ENCODE data around the gene TLCD3A.

TLCD3A gene

DNA sequence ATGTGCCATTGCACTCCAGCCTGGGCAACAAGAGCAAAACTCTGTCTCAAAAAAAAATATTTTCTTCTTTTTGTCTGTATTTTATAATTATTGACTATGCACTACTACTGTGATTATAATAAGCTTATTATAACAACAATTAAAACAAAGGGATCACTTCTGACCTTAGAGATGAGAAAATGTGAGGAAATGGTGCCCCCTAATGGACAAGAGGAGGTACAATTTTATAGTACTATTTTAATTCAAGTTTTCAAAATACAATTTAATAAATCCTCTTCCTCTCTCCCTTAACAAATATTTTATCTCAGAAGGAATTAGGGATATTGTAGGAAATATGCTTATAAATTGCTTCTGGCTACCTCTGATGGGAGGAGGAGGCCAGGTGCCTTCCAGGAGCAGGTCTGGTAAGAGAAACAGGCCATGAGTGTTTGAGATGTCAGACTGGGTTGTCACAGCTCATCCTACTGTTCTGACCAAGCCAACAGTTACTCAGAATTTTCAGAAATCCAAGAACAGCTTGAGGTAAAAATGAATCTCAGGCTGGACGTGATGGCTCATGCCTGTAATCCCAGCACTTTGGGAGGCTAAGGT, 31.8 kb upstream of the TLCD3A start:
- DNase-seq (peak in 1 of 2 donors; percentile 15), ATAC-seq (peak; percentile 58)
- Mint-ChIP-seq H3K27me3 (no peaks in the 10 kb centered on the region), H3K9me3 (no peaks in the 10 kb centered on the region), H3K4me3 (no peak overlapping the region), H3K27ac (peak overlapping the region in 1 of 2 donors; percentile 50), H3K4me1 (peaks cover 8% of the 10 kb centered on the region)

DNA sequence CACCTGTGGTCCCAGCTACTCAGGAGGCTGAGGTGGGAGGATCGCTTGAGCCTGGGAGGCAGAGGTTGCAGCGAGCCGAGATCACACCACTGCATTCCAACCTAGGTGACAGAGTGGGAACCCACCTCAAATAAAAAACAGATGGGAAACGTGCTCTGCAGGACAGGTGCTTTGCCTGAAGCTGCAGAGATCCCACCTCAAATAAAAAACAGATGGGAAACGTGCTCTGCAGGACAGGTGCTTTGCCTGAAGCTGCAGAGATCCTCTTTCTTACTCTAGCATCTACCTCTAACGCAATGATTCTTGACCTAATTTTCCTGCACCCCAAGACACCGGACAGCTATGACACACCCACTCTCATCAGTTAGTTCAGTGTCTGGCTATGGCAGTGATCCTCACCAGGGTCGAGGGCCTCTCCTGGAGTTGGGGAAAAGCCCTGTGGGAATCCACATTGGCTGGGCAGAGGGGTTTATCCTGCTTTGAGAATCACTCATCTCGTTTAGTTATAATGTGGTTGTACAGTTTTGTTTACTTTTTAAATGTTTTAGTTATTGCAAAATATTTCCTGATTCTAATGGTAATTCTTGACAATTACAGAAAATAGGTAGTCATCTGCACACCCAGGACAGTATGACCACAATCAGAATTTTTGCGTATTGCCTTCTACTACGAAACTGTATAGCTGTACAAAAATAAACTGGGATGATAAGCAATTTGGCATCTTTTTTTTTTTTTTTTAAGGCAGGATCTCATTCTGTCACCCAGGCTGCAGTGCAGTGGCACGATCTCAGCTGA, 29.1 kb upstream of the TLCD3A start:
- Mint-ChIP-seq H3K27me3 (no peaks in the 10 kb centered on the region), H3K4me3 (no peak overlapping the region), H3K27ac (no peak overlapping the region), H3K4me1 (peaks cover 14% of the 10 kb centered on the region), H3K9me3 (no peaks in the 10 kb centered on the region)
- ATAC-seq: no peak
- no peak for DNase-seq

DNA sequence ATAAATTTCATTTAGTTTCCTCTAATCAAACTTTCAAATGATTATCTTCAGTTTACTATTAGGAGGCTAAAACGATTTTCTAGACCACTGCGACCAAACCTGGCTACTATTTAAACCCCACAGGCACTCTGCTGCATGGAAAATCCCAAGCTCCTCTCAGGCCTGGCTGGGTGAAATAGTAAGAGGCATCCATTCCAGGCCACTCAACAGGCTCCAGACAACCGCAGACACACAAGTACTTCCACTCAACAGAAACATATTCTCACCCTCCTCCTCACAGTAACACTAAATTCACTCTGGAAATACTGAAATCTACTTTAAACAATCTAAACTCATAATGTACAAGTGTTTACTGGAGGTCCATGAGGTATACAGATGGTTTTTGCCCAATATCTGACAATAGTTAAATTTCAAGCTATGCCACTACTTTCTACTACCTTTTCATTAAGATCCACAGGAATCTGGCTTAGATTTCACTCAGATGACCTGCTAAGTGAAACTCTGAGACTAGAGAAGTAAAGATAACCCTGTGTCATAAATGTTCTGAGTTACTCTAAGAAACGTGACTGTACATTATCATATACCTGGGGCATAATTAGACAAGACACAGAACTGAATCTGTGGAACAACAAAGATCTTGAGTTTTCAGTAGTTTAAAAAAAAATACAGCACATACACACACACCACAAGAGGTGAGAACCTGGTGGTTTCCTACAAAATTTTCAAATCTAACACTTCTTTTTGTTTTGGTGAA, 28.1 kb upstream of the TLCD3A start:
- Mint-ChIP-seq H3K4me3 (no peak overlapping the region), H3K9me3 (no peaks in the 10 kb centered on the region), H3K27me3 (no peaks in the 10 kb centered on the region), H3K4me1 (peaks cover 24% of the 10 kb centered on the region), H3K27ac (no peak overlapping the region)
- DNase-seq (no peak), ATAC-seq (no peak)

DNA sequence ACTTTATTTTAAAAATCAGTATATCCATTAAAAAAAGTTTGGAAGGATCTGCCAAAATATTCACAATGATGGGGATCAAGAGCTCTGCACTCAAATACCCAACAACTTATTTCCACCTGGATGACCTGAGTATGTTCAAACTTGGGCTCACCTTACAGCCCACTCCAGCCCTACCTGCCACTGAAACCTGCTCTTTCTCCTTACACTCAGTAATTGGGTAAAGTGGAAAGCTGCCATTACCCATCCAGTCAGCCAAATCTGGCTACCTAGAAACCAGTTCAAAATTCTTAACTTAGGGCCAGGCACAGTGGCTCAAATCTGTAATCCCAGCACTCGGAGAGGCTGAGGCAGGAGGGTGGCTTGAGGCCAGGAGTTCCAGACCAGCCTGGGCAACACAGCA, 27.4 kb upstream of the TLCD3A start:
- no peak for DNase-seq
- no peaks in the 10 kb centered on the region for H3K27me3 Mint-ChIP-seq
- no peak for ATAC-seq
- no peak overlapping the region for H3K4me3 Mint-ChIP-seq
- H3K9me3 Mint-ChIP-seq: no peaks in the 10 kb centered on the region
- peaks cover 30% of the 10 kb centered on the region for H3K4me1 Mint-ChIP-seq
- no peak overlapping the region for H3K27ac Mint-ChIP-seq

DNA sequence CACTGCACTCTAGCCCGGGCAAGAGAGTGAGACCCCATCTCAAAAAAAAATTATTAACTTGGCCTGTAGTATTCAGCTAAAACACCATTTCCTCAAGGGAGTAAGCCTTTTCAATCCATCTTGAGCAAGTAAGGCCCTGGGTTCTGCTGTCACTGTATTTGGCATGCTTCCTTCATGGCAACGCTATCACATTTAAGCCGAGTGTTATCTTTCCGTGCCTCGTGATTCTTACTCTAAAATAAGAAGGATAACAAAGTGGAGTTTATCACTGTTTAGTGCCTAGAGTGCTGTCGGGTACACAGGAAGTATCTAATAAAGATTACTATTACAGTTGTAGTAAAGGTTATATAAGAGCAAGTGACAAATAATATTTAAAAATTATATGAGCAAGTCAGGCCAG, 26.5 kb upstream of the TLCD3A start:
- Mint-ChIP-seq H3K4me3 (no peak overlapping the region), H3K4me1 (peaks cover 30% of the 10 kb centered on the region), H3K9me3 (no peaks in the 10 kb centered on the region), H3K27me3 (no peaks in the 10 kb centered on the region), H3K27ac (no peak overlapping the region)
- ATAC-seq (no peak), DNase-seq (no peak)

DNA sequence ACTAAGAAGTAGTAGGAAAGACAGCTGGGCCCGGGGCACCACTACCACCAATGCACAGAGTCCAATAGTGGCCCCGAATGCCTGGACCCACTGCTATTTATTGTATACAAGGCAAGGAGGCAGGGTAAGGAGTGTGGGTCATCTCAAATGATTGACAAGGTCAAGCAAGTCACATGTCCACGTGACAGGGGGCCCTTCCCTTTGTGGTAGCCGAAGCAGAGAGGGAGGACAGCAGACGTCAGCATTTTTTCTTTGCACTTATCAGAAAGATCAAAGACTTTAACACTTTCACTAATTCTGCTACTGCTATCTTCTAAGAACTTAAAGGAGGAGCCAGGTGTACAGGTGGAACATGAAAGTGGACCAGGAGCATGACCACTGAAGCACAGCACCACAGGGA, 24.3 kb upstream of the TLCD3A start:
- ATAC-seq (no peak), DNase-seq (no peak)
- no peaks in the 10 kb centered on the region for H3K9me3 Mint-ChIP-seq
- H3K4me3 Mint-ChIP-seq: no peak overlapping the region
- peak overlapping the region in 1 of 2 donors; percentile 4 for H3K27ac Mint-ChIP-seq
- H3K27me3 Mint-ChIP-seq: no peaks in the 10 kb centered on the region
- H3K4me1 Mint-ChIP-seq: peaks cover 41% of the 10 kb centered on the region

DNA sequence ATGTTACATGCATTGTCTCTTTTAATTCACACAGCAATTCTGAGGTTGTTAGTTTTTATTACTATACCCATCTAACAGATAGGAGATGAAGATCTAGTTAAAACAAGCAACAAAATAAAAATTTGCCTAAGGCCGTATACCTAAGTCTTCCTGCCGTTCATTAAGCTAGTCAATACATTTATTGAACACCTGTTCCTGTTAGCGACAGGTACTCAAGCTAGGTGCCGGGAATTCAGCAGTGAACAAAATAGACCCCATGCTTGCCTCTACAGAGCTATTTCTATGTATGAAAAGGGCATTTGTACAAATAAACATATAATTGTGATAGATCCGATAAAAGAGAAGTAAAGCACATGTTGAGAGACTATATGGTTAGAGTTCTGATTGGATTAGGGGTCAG, 14.3 kb upstream of the TLCD3A start:
- no peak for DNase-seq
- Mint-ChIP-seq H3K9me3 (no peaks in the 10 kb centered on the region), H3K27ac (no peak overlapping the region), H3K4me1 (peaks cover 25% of the 10 kb centered on the region), H3K27me3 (no peaks in the 10 kb centered on the region), H3K4me3 (no peak overlapping the region)
- no peak for ATAC-seq

DNA sequence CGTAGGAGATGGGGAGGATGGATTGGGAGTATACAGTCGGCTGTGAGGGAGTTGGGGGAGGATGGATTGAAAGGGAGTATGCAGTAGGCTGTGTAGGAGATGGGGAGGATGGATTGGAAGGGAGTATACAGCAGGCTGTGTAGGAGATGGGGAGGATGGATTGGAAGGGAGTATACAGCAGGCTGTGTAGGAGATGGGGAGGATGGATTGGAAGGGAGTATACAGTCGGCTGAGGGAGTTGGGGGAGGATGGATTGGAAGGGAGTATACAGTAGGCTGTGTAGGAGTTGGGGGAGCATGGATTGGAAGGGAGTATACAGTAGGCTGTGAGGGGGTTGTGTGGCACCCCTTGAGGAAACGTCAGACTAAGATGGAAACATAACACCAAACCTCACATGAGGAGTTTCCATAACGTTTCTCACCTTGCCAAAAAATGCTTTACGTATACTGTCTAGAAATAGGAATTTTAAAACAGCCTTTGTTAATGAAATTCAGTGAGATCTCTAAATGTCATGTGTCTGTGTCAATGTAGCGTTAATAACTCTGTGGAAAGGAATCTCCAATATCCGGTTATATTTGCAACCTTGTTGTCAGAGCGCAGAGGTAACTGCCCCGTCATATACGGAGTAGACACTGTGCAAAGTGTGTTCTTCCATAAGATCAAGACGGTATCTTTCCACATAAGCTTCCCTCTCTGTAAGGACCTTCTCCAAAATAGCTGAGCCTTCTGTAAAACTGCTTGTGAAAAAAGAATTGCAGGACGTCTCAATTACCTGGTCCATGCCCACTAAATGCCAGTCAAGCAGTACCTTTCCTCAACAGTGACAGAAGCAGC, 11.5 kb upstream of the TLCD3A start:
- Mint-ChIP-seq H3K4me1 (peaks cover 4% of the 10 kb centered on the region), H3K27me3 (no peaks in the 10 kb centered on the region), H3K9me3 (no peaks in the 10 kb centered on the region), H3K4me3 (no peak overlapping the region), H3K27ac (no peak overlapping the region)
- DNase-seq (no peak), ATAC-seq (no peak)

DNA sequence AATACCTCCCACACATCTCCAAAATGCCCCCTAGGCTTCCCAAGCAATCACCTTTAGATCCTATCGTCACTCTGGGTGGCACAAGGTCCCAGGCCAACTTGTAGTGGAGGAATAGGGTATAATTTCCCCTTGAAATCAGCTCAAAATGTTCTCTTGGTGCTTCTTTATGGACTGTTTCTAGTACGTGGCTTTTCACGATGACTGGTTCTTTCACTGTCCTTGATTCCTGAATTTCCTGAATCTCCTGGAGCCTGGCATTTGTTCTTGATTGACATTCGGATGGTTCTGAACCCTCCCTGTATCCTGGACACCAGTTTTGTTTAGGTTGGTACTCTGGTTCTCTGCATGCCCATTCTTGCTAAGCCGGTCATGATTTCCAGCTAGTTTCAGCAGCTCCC, 10.9 kb upstream of the TLCD3A start:
- Mint-ChIP-seq H3K27me3 (no peaks in the 10 kb centered on the region), H3K4me3 (no peak overlapping the region), H3K9me3 (no peaks in the 10 kb centered on the region), H3K27ac (no peak overlapping the region), H3K4me1 (peaks cover 4% of the 10 kb centered on the region)
- ATAC-seq (no peak), DNase-seq (no peak)

DNA sequence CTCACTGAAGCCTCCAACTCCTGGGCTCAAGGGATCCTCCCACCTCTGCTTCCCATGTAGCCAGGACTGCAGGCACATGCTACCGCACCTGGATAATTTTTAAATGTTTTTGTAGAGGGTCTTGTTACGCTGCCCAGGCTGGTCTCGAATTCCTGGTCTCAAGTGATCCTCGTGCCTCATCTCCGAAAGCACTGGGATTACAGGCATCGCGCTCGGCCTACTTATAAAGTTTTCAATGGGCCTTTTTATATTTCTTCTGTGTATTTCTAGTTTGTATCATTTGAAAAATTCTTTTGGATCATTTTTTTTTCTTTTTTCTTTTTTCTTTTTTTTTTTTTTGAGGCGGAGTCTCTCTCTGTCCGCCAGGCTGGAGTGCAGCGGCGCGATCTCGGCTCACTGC, 7.3 kb upstream of the TLCD3A start:
- Mint-ChIP-seq H3K27ac (no peak overlapping the region), H3K4me3 (no peak overlapping the region), H3K4me1 (no peaks in the 10 kb centered on the region), H3K9me3 (no peaks in the 10 kb centered on the region), H3K27me3 (no peaks in the 10 kb centered on the region)
- DNase-seq: no peak
- ATAC-seq: no peak

DNA sequence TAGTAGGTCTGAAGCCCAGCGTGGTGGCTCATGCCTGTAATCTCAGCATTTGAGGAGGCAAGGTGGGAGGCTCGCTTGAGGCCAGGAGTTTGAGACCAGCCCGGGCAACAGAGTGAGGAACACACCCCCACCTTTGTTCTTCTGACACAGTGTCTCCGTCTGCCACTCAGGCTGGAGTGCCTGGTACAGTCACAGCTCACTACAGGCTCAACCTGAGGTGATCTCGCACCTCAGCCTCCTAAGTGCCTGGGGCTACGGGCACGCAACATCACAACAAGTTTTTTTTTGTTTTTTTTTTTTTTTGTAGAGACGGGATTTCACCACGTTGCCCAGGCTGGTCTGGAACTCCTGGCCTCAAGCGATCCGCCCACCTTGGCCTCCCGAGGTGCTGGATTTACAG, 6.7 kb upstream of the TLCD3A start:
- H3K27ac Mint-ChIP-seq: no peak overlapping the region

DNA sequence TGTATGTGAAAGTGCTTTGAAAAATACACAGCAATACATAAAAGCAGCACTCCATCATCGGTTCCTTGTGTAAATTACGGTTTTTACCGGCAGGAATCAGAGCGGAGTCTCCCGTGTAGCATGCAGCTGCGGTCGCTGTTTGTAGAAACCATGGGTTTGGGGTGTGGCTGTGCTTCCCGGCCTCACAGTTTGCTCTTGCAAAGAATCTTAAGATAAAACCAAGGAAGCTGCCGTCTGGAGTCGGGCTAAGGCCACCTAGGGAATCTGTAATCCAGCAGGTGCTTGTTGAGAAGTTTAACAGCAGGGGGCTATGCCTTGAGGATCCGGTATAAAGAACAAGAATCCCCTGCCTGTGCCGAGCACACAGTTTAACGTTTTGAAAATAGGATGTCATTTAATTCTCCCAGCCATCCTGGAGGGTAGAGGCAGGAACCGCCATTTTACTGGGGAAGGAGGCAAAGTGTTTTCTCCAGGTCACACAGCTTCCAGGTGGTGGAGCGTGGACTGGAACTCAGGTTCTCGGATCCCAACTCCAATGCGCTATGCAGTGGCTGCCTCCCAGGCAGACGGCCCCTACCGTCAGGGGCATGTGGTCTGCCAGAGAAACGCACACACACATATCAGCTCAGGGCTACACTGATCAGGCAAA, 6.0 kb upstream of the TLCD3A start:
- Mint-ChIP-seq H3K27me3 (no peaks in the 10 kb centered on the region), H3K4me3 (no peak overlapping the region), H3K9me3 (no peaks in the 10 kb centered on the region), H3K4me1 (peaks cover 10% of the 10 kb centered on the region), H3K27ac (no peak overlapping the region)
- DNase-seq: no peak
- no peak for ATAC-seq

More for the DNA sequence above, 6.7 kb upstream of the TLCD3A start:
- H3K4me1 Mint-ChIP-seq: peaks cover 6% of the 10 kb centered on the region
- no peaks in the 10 kb centered on the region for H3K27me3 Mint-ChIP-seq
- ATAC-seq (no peak), DNase-seq (no peak)
- no peaks in the 10 kb centered on the region for H3K9me3 Mint-ChIP-seq
- H3K4me3 Mint-ChIP-seq: no peak overlapping the region

DNA sequence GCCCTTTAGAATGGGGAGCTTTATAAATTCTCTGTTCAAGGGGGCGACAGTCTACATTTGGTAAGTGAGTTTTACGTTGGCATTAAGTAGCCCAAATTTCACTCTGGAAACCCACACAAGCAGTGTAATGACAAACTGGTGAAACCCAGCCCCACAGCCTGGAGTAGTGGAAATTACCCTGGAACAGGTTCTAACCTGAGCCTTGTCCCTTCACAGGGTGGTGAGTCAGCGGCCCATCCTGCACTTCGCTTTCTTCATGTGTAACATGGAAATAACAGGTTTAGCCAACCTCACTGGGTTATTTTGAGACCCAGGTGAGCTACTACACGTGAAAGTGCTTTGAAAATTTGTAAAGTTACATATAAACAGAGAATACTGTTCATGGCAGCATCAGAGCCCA, 3.5 kb upstream of the TLCD3A start:
- H3K4me1 Mint-ChIP-seq: peaks cover 26% of the 10 kb centered on the region
- no peak overlapping the region for H3K4me3 Mint-ChIP-seq
- no peak for DNase-seq
- H3K27ac Mint-ChIP-seq: no peak overlapping the region
- ATAC-seq: no peak
- no peaks in the 10 kb centered on the region for H3K9me3 Mint-ChIP-seq
- no peaks in the 10 kb centered on the region for H3K27me3 Mint-ChIP-seq

DNA sequence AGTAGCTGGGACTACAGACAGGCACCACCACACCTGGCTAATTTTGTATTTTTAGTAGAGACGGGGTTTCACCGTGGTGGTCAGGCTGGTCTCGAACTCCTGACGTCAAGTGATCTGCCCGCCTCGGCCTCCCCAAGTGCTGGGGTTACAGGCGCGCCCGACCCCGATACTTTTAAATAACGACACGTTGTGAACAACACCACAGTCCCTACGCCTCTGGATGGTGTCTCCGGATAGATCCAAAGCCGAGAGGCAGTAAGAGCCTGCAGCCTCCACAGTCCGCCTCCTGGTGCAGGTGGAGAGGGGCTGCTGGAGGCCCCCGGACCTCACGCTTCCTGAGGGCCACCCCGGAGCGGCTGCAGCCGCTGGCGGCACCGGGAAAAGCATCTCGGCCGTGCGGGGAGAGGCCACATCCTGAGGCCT, 741 bp upstream of the TLCD3A start:
- Mint-ChIP-seq H3K27me3 (no peaks in the 10 kb centered on the region), H3K9me3 (no peaks in the 10 kb centered on the region), H3K27ac (peak overlapping the region in 1 of 2 donors; percentile 91), H3K4me3 (peak overlapping the region; percentile 79 to 80), H3K4me1 (peaks cover 31% of the 10 kb centered on the region)
- ATAC-seq: peak; percentile 42
- no peak for DNase-seq
